Measurements from ENCODE around the gene SMG5.

Gene SMG5

DNA sequence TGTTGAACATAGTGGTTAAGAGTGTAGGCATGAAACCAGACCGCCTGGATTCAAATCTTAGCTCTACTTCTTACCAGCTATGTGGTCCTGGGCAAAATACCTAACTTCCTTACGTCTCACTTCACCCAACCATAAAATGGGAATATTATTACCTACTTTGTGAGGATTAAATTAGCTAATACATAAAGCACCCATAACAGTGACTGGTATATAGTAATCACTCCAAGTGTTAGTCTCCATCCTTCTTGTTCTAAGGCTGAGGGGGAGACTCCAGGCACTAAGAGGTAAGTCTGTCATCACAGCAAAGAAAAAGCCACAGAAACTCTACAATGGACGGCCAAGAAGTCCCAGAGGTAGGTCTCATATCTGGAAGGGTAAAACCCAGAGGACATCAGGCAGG is 2.8 kb downstream of the SMG5 start:
- no peak for DNase-seq (ENCODE audit: low spot score)

DNA sequence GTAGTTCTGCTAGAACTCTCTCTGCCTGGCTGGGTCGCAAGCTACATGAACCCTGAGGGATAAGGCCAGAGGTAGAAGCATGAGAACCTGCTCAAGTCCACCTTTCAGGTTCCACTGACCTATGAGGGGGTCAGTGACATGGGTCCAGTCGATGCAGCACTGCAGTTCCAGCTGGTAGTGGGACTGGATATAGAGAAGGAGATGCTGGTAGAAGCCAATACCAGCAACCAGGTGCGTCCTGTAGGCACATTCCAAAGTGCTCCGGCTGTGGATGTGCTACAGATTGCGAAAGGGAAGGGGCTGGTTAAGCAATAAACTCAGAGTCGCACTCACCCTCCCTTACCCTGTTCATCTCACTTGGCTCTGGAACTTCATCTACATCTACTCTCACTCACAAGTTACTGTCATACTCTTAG is 5.7 kb downstream of the SMG5 start:
- no peak for DNase-seq (ENCODE audit: low spot score)

GRCh38 chr1:156276532-156276931 is 6.1 kb downstream of the SMG5 start:
- DNase-seq (ENCODE audit: low spot score) = no peak

- DNase-seq (ENCODE audit: low spot score) = no peak
Observed at GRCh38 chr1:156270314-156270713, 12.3 kb downstream of the SMG5 start.

GRCh38 chr1:156268336-156268735 is 14.3 kb downstream of the SMG5 start:
- no peak for DNase-seq (ENCODE audit: low spot score)

DNA sequence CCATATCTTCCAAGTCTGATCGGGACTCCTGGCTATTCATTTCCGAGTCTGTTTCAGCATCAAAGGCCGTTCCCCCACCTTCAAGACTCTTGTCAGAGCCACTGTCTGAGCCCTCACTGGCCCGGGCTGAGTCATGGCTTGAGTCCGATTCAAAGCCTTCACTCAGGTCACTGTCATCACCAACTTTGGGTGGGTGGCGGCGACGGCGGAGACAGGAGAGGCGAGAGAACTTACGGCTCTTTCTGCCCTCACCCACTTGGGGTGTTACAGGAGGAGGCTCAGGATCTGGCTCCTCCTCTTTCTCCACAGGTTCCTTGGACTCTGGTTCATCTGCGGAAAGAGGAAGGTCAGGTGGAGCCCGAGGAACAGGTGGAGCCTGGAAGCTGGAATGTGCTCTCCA is 16.6 kb downstream of the SMG5 start:
- no peak for DNase-seq (ENCODE audit: low spot score)

DNA sequence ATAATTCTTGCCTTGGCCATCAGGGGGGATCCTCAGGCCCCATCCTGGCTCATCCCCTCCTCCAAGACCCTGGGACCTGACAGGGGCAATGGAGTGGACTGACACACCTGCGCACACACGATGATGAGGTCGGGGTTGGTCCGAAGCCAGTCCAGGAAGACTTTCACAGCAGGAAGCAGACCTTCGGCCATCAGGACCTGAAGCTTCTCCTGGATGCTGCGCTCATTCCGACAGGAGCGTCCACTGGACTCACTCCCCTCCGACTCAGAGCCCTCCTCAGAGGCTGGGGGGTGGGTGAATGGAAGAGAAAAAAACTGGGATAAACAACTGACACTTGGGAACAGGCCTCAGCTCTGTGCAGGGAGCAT is 19.4 kb downstream of the SMG5 start:
- DNase-seq (ENCODE audit: low spot score) = no peak

DNA sequence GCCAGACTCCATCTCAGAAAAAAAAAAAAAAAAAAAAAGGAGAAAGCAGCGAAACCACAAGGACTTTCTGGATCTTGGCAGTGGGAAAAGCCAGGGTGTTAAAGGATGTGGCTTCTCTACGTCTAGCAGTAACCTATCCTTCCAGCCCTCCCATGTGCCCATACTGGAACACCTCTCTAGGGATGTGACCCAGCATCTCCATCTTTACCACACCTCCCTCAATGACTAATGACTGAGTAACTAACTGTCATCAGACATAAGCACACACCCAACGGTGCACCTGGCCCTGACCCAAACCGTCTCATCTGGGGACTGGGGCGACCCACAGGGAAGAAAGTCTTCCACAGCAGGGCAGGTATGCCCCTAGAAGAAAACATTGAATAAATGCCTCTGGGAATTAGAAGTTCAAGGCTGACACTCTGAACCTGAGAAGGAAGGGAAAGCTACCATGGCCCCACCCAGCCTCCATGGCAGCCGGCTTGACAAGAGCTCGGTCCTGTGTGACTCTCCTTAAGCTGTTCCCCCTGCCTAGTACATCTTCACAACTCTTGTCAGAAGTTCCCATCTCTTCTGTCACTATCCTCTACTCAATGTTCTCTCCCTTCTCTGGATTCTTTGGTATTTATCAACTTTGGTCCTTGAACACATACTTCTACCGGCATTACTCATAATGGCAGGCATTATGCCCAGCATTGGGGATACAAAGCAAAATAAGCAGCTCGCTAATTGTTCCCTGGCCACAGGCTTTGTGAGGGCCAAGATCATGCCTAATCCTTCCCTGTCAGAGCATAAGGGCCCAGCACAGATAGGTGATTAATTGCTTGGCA is 20.0 kb downstream of the SMG5 start:
- DNase-seq (ENCODE audit: low spot score) = no peak

GRCh38 chr1:156260896-156261295 is 21.7 kb downstream of the SMG5 start:
- no peak for DNase-seq (ENCODE audit: low spot score)

GRCh38 chr1:156259805-156260204 is 22.8 kb downstream of the SMG5 start:
- no peak for DNase-seq (ENCODE audit: low spot score)

DNA sequence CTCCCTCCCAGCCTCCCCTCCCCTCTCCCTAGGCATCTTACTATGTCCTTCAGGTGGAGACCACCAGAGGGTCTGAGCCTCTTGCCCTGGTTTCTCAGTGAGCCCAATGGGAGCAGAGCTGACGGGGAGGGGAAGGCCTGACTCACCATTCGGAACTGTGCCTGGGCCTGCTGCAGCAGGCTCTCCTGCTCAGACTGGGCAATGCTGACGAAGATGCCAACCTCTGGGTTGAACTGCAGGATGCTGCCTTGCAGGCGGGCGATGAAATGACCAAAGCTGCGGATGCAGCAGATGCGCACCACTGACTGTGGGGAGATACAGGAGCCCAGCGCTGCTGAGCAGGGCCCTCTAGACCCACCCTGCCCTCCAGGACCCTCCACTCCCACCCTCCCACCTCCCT is 23.8 kb downstream of the SMG5 start:
- no peak for DNase-seq (ENCODE audit: low spot score)

- DNase-seq (ENCODE audit: low spot score) = no peak
Observed at GRCh38 chr1:156257711-156258110, 24.9 kb downstream of the SMG5 start.

GRCh38 chr1:156253634-156254033 is 29.0 kb downstream of the SMG5 start:
- DNase-seq (ENCODE audit: low spot score) = no peak

GRCh38 chr1:156251527-156251926 is 31.1 kb downstream of the SMG5 start:
- DNase-seq (ENCODE audit: low spot score) = no peak

- DNase-seq (ENCODE audit: low spot score) = no peak
Observed at GRCh38 chr1:156249593-156249992, 33.0 kb downstream of the SMG5 start.

- DNase-seq (ENCODE audit: low spot score) = no peak
Observed at GRCh38 chr1:156248323-156248683, 34.3 kb downstream of the SMG5 start.

DNA sequence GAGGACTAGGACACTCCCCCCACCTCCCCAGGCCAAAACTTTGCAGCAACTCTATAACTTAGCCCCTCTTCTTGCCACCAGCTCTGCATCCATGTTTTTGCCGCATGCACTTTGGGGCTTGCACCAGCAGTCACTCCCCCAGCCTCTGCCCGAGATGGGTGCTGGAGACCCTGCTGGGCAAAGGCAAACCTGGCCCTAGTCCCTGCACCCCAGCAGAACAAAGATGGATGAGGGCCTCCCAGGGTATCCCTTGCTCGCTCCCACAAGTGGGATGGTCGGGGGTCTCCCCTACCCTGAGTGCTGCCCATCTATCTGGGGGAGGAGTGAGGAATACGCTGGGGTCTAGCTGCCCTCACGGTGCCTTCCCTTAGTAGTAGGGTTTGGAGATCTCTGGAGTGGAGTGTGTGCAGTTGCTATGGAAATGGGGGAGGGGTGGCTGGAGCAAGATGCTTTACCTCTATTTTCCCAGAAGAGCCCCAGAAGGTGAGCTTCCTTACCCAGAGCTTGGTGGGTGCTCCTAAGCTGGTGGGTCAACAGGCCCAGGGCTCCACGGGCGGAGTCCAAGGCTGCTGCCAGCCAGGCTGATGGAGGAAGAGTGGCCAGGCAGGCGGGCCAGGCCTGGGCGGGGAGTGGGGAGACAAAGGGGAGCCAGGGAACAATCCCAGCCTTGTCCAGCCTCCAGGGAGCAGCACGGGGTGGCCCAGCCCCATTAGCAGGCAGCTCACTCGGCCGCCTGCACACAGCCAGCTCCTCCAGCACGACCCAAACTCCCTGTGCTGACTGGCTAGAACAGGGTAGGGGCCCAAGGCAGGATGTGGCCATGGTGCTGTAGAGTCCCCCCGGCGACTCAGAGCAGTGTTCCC is 34.9 kb downstream of the SMG5 start, which contains the start of gene PAQR6:
Gene PAQR6 (minus strand): TSS at position 597 of the 863 bp plus-strand sequence. CDS start 1,325 bp downstream, outside the sequence.
- no peak for DNase-seq (ENCODE audit: low spot score)

DNA sequence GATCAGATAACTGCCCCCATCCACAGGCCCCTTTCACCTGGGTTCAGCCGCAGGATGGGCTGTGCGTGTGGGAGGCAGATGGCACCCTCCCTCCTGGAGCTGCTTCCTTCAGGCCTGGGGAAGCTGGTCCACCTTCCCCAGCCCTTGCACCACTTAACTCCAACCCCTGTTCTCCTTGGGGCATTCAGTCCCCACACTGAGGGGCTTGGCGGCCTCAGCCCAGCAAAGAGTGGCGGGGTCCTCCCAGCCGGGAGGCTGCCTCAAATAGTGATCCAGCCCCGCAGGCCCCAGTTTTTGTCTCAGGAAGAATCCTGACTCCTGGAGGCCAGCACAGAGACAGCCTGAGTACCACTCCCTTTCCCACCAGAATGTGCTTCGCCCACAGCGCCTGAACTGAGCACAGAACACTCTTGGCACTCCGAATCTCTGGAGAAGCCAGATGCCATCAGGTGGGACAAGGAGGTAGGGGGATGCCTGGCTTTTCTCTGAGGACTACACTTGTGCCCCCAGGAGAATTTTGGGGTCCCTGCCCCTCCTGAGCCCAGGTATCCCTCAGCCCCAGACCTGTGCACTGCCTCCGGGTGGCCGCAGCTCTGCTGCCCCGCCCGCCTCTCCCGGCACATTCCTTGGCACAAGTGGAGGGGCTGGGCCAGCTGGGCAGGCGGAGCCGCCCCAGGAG is 35.7 kb downstream of the SMG5 start:
- no peak for DNase-seq (ENCODE audit: low spot score)

DNA sequence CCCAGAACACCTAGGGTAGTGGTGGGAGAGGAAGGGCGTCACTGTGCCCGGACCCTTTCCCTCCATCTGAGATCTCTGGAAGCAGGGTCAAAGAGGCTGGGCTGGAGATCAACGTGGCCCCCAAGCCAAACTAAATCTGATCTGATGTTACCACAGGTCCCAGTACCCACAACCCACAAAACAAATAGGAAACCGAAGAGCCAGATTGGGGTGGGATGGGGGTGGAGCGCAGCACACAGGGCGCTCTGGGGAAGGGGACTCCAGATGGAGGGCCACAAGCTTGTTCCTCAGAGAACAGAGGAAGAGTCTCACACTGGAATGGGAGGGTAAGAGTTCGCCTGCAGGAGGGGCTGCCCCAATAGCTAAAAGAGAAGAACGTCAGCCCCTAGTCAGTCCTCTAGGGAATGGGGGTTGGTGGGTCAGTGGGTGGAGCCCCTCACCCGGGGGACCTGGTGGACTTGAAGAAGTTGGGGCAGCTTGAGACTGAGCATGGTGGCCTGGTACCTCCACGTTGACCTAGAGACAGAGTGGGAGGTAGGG is 36.3 kb downstream of the SMG5 start:
- no peak for DNase-seq (ENCODE audit: low spot score)

DNA sequence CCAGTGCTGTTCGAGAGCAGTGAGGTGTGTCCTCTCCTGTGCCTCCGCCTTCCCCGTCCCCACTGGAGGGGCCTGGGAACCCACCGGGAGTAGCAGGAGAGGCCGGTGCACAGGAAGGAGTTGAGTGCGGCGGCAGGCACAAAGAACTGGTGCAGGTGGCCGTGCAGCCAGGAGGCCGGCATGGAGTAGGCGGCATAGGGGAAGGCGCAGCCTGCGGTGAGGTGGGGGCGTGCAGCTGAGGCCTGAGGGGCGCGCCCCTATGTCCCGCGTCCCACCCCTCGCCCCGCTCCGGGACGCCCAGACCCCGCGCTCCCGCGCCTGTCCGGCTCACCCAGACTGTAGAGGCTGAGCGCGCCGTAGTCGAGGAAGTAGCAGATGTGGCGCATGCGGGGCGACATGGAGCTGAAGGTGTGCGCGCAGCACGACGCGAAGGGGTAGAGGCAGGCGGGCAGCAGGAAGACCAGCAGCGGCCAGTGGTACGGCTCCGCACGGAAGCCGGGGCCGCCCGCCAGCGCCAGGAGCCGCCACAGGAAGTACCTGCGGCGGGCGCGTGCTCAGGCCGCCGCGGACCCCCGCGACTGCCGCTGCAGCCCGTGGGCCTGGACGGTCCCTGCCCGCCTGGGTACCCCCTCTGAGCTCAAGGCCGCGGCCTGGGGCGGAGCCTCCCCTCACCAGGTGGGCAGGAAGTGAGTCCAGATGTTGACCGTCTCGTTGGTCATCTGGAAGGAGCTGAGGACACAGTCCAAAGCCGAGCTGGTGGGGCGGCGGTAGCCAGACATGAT is 37.0 kb downstream of the SMG5 start:
- peak; percentile 43 for DNase-seq (ENCODE audit: low spot score)

DNA sequence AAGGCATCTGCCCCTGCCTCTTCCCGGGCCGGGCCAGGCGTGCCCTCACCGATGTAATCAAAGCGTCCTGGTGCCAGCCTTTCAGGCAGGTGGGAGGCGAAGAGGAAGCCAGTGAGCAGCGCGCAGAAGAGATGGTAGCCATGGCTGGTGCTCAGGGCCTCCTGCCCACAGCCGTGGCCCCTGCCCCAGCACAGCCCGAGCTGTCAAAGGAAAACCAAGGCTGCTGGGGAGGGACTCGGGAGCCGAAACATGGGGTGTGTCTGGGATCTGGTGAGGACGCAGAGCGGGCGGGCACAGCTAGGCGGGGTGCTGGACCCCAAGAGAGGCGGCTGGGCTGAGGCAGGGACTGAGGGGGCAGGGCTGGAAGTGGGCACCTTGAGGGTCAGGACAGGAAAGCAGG is 37.9 kb downstream of the SMG5 start:
- no peak for DNase-seq (ENCODE audit: low spot score)

DNA sequence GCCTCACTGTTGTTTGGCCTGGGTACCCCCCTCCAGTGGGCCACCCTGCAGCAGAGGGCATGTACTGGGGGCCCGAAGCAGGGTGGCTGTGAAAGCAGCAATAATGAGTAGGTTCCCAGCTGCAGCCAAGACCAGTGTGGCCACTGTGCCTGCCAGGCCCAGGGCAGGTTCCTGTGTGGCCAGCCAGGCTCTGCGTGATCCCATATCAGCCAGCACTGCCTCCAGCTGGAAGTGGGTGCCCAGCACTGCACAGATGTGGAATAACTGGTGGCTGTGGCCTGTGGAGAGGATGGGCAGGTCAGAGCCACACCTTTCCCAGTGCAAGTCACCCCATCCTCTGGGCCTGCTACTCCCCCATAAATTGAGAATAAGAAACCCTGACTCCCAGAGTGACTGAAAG is 38.5 kb downstream of the SMG5 start:
- no peak for DNase-seq (ENCODE audit: low spot score)

Measured in germinal center (tissue), 1 donor.